Measurements from ENCODE around the gene CYP3A5.

- TF ChIP-seq CTCF (IDR thresholded peaks at IDR 0.05; ENCODE audit: poor library complexity) (no peak), EZH2 (IDR thresholded peaks at IDR 0.05; ENCODE audit: borderline replicate concordance) (no peak)
Measured at GRCh38 chr7:99623091-99623693, 56.6 kb downstream of the CYP3A5 start.
